ENCODE data around the gene POMC.

DNA sequence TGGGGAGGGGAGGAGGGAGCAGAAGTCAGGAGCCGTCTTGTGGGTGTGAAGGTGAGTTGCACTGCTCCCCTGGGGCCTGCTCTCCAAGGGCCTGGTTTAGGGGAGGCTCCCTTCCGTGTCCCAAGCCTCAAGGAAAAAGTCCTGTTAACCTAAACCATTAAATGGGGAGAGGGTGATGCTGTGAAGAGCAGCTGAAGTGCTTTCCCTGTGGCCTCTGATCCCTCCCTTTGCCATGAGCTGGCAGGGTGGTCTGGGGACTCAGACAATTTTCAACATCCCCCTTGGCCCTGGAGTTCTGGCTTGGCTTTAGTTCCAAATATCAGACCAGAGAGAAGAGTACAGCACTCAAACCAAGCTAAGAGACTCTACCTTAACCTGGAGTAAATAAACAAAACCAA, 692 bp upstream of the POMC start:
- TF ChIP-seq, protein P1, sequence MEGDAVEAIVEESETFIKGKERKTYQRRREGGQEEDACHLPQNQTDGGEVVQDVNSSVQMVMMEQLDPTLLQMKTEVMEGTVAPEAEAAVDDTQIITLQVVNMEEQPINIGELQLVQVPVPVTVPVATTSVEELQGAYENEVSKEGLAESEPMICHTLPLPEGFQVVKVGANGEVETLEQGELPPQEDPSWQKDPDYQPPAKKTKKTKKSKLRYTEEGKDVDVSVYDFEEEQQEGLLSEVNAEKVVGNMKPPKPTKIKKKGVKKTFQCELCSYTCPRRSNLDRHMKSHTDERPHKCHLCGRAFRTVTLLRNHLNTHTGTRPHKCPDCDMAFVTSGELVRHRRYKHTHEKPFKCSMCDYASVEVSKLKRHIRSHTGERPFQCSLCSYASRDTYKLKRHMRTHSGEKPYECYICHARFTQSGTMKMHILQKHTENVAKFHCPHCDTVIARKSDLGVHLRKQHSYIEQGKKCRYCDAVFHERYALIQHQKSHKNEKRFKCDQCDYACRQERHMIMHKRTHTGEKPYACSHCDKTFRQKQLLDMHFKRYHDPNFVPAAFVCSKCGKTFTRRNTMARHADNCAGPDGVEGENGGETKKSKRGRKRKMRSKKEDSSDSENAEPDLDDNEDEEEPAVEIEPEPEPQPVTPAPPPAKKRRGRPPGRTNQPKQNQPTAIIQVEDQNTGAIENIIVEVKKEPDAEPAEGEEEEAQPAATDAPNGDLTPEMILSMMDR (conservative IDR thresholded peaks at IDR 0.05), result no peak
- TF ChIP-seq ZFX (IDR thresholded peaks at IDR 0.05), result no peak

Measured in C4-2B (cell line).